Heart right ventricle (tissue), 16 donors: ENCODE data around the gene FSD1. TPM values are rescaled to one million over a fixed set of nuclear protein-coding genes. Genes with fewer than 3 reads are reported as not detected.

Experiments
- ATAC-seq, 8 donors: fragments of 200-7000 bp; cut with Tn5 transposase; one replicate each; pipeline ENCODE4 v1.9.1; 2020; ENCODE audit warnings: mild to moderate bottlenecking in 8 of 8, moderate library complexity in 8 of 8, moderate number of reproducible peaks in 1 of 8
- DNase-seq, 2 donors: peaks; one replicate each; pipeline ENCODE4 v3.0.0-alpha.2; 2020
- H3K27ac ChIP-seq, 10 donors: fragments of 200-600 bp; sonication (generic) in 2 of 10; one replicate each; pipeline versions ENCODE4 v1.5.0 to v1.8.0; 2020 to 2022; ENCODE audit warnings: mild to moderate bottlenecking in 3 of 10
- H3K27me3 ChIP-seq, 7 donors: fragments of 200-600 bp; one replicate each; pipeline ENCODE4 v1.8.0; 2021 to 2022; ENCODE audit warnings: mild to moderate bottlenecking in 2 of 7
- H3K36me3 ChIP-seq, 9 donors: fragments of 200-600 bp; sonication (generic) in 1 of 9; one replicate each; pipeline versions ENCODE4 v1.5.0 to v1.8.0; 2020 to 2022; ENCODE audit warnings: mild to moderate bottlenecking in 2 of 9
- H3K4me1 ChIP-seq, 9 donors: fragments of 200-600 bp; sonication (generic) in 1 of 9; one replicate each; pipeline versions ENCODE4 v1.5.0 to v1.8.0; 2020 to 2022; ENCODE audit warnings: mild to moderate bottlenecking in 4 of 9
- H3K4me3 ChIP-seq, 10 donors: fragments of 200-600 bp; sonication (generic) in 2 of 10; one replicate each; pipeline versions ENCODE4 v1.5.0 to v1.8.0; 2020 to 2022; ENCODE audit warnings: mild to moderate bottlenecking in 7 of 10, moderate library complexity in 2 of 10
- H3K9me3 ChIP-seq, 11 donors: fragments of 200-600 bp in 10 of 11; sonication (generic) in 2 of 11; one replicate each; pipeline versions ENCODE4 v1.5.0 to v1.8.0; 2013 to 2022; ENCODE audit warnings: mild to moderate bottlenecking in 2 of 11, control low read depth in 1 of 11, moderate library complexity in 1 of 11
- WGBS, 2 donors: extraction: QIAGEN DNeasy Blood & Tissue Kit; methylation state at CpG; one replicate each; pipeline ENCODE4 v1.1.7; 2013; ENCODE audit warnings: inconsistent platforms in 1 of 2; 5-methylcytosine and 5-hydroxymethylcytosine counted together
- intact Hi-C, 10 donors: fragments of 100-400 bp; cut with DNase I; formaldehyde crosslinking; loops; one replicate each; pipeline versions ENCODE4 v1.11.1 to v1.14.2; 2022
- polyA plus RNA-seq, 2 donors: library from polyadenylated mRNA; stranded (reverse); fragments of 200-250 nt; gene quantifications; one replicate each; pipeline ENCODE4 v1.2.3, GENCODE V29; 2013
- total RNA-seq, 10 donors: library from RNA; stranded (reverse); fragmentation: NEBNext Ultra II Directional in 3 of 10; extraction: Animal tissue kit (Norgen Biotek cat#: 25700) in 3 of 10; gene quantifications; one replicate each; pipeline versions ENCODE4 v1.2.1 to v1.2.4, GENCODE V29; 2021 to 2023
- TF ChIP-seq, protein P1 (sequence below), 9 donors: fragments of 200-600 bp; sonication (generic) in 2 of 9; IDR thresholded peaks; one replicate each; pipeline versions ENCODE4 v1.5.0 to v1.8.0; 2021 to 2022; ENCODE audit warnings: antibody characterized with exemption in 9 of 9, mild to moderate bottlenecking in 5 of 9, moderate library complexity in 1 of 9
- donor health status: Arrhythmogenic right ventricular cardiomyopathy.
- donor health status: ischemic (EF 13 %, LVEDD 7.1; RV severe dilation, severe dysfunction).
- donor health status: healthy with polysubstance abuse.
- donor health status: DM: no; HTN: yes; CAD: no.
- donor health status: DM: no; HTN: no; CAD: no.
- donor health status: ischemic (EF 25% LVEDD 6.9; RV normal size, moderate dysfunction).
- donor health status: ischemic (EF 25% LVEDD 5.7; RV mildly dilated, moderate dysfunction).
- donor health status: healthy.
- donor health status: DM: yes; HTN: yes; CAD: no.
- donor health status: Ischemic cardiomyopathy.
- donor health status: ischemic (EF 35%, LVEDD 5.7; RV mildly dilated, moderate dysfunction).
- donor health status: nonischemic (EF 11% LVEDD 7.7; RV severe dilation, severe dysfunction).
- donor health status: DM: yes; HTN: yes; CAD: no.
- donor health status: PGD.
- donor health status: ischemic (EF 29% LVEDD 5.4; RV normal size, mild dysfunction).
- donor health status: nonischemic (EF 23%, LVEDD 6.1; RV moderate dilation, normal function).

Gene FSD1
- total and polyA plus RNA-seq, 12 donors = 0.10 to 0.25 TPM; not detected in 10

DNA sequence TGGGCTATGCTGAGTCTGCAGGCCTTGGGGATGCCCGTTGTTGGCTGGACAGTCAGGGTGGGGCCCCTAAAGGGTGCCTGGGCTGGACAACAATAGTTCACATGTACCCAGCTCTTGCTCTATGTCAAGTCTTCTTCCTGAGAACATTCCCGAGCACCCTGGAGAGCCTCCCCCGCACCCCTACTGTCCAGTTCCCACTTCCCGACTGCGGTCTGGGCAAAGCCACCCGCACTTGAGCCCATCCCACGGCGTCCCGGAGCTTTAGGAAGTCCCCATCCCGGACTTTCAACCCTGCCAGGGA, 37.9 kb downstream of the FSD1 start:
- intact Hi-C loops = loop anchor here in 5 of 10 donors (2.0 to 5.0 kb wide), 3 partner anchors 59 to 95 kb away; partner anchors contain the start of genes SH3GL1 (in 5 of the 5), CHAF1A (in 1 of the 5) and YJU2 (in 1 of the 5)
- TF ChIP-seq, protein P1, sequence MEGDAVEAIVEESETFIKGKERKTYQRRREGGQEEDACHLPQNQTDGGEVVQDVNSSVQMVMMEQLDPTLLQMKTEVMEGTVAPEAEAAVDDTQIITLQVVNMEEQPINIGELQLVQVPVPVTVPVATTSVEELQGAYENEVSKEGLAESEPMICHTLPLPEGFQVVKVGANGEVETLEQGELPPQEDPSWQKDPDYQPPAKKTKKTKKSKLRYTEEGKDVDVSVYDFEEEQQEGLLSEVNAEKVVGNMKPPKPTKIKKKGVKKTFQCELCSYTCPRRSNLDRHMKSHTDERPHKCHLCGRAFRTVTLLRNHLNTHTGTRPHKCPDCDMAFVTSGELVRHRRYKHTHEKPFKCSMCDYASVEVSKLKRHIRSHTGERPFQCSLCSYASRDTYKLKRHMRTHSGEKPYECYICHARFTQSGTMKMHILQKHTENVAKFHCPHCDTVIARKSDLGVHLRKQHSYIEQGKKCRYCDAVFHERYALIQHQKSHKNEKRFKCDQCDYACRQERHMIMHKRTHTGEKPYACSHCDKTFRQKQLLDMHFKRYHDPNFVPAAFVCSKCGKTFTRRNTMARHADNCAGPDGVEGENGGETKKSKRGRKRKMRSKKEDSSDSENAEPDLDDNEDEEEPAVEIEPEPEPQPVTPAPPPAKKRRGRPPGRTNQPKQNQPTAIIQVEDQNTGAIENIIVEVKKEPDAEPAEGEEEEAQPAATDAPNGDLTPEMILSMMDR (IDR thresholded peaks at IDR 0.05) = no peak
- Histone ChIP-seq H3K36me3 (peaks cover 0 to 15% (median 4%) of the 10 kb centered on the region in 9 donors), H3K27ac (peak overlapping the region; percentile 76 to 98 (median 94)), H3K27me3 (no peaks in the 10 kb centered on the region), H3K4me3 (peak overlapping the region; percentile 24 to 89 (median 63)), H3K4me1 (peaks cover 3 to 32% (median 27%) of the 10 kb centered on the region in 9 donors), H3K9me3 (no peaks in the 10 kb centered on the region)
- 1 to 5% methylated on average over 10 of the region's 10 CpGs for WGBS, 2 donors
- ATAC-seq (peak; percentile 5 to 43 (median 25)), DNase-seq (no peak)

DNA sequence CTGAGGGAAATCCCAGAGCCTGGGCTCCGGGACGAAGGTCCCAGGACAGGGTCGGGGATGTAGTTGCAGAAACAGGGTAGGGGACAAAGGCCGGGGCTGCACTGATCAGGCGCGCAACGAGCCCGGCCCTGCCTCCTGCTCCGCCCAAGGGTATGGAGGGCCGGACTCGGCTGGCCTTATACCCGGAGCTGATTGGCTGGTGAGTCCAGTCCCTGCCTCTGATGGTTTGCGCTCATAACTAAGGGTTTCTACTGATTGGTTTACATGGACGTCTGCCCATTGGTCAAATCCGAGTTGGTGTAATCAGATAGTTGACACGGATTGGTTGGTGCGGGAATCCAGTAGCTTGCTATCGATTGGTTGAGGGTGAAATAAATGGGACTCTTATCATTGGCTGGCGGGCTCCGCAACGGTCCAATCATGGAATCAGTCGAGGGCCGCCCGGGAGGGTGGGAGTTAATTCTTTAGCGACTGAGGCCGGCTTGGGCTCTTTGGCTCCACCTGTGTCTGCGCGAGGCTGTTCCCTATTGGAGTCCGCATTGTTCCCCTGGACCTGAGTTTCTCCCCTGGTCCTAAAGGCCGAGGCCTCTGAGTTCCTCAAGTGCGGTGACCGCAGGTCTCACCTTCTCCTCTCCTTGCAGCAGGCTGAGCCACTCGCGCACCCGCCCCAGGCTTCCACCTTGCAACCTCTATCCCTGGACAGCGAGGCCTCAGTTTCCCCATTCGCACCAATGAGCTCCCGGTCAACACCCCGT, 38.4 kb downstream of the FSD1 start:
- intact Hi-C loops = loop anchor here in 5 of 10 donors (2.0 to 5.0 kb wide), 3 partner anchors 58 to 96 kb away; partner anchors contain the start of genes SH3GL1 (in 5 of the 5), CHAF1A (in 1 of the 5) and YJU2 (in 1 of the 5)
- DNase-seq = peak; percentile 93 to 99
- H3K4me1 ChIP-seq = peaks cover 3 to 29% (median 25%) of the 10 kb centered on the region in 9 donors
- peak overlapping the region; percentile 36 to 89 (median 74) for H3K4me3 ChIP-seq
- 0% methylated on average over 39 of the region's 39 CpGs for WGBS, 2 donors
- no peaks in the 10 kb centered on the region for H3K27me3 ChIP-seq
- peaks cover 0 to 20% (median 4%) of the 10 kb centered on the region in 9 donors for H3K36me3 ChIP-seq
- H3K27ac ChIP-seq = peak overlapping the region; percentile 79 to 98 (median 94)
- peak; percentile 94 to 98 (median 96) for ATAC-seq
- TF ChIP-seq, protein P1 (IDR thresholded peaks at IDR 0.05) = peak in 6 of 9 donors; percentile 17 to 51 (median 43)
- H3K9me3 ChIP-seq = no peaks in the 10 kb centered on the region

DNA sequence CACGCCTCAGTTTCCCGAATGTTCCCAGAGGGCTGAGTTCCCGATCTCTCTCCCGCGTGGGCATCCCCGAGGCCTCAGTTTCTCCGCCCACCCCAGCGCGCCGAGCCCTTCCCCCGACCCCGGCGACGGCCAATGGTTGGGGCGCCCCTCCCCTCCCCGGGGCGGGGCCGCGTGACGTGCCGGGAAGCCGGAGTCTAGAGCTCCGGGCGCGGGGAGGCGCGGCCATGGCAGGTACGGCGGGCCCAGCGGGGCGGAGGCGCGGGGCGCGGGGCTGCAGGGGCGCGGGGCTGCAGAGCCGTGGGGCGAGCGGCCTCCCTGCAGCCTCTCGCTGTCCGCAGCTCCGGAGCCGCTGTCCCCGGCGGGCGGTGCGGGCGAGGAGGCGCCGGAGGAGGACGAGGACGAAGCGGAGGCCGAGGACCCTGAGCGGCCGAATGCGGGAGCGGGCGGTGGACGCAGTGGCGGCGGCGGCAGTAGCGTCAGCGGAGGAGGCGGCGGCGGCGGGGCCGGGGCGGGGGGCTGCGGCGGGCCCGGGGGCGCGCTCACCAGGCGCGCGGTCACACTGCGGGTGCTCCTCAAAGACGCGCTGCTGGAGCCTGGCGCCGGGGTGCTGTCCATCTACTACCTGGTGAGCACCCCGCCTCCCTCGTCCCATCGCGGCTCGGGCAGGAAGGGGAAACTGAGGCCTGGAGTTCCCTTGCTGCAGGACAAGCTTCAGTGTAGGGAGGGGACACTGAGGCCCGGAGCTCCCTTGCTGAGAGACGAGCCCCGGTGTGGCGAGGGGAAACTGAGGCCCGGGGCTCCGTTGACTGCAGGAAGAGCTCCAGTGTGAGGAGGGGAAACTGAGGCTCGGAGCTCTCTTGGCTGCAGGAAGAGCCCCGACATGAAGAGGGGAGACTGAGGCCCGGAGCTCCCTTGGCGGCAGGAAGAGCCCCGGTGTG, 39.2 kb downstream of the FSD1 start, which contains the start of gene MPND:
TSS of gene MPND (plus strand) at position 193 of the 938 bp plus-strand sequence. CDS start at position 225, 32 bp downstream.
- DNase-seq (peak; percentile 94 to 96), ATAC-seq (peak; percentile 87 to 94 (median 92))
- 5 to 7% methylated on average over 72 to 97 of the region's 101 CpGs for WGBS, 2 donors
- peaks cover 2 to 21% (median 17%) of the 10 kb centered on the region in 9 donors for H3K4me1 ChIP-seq
- intact Hi-C loops = loop anchor here in 5 of 10 donors (2.0 to 5.0 kb wide), 3 partner anchors 57 to 97 kb away; partner anchors contain the start of genes SH3GL1 (in 5 of the 5), CHAF1A (in 1 of the 5) and YJU2 (in 1 of the 5)
- peaks cover 0 to 28% (median 4%) of the 10 kb centered on the region in 9 donors for H3K36me3 ChIP-seq
- H3K9me3 ChIP-seq = no peaks in the 10 kb centered on the region
- no peaks in the 10 kb centered on the region for H3K27me3 ChIP-seq
- peak within 1 kb of the TSS; percentile 36 to 89 (median 74) for H3K4me3 ChIP-seq
- TF ChIP-seq, protein P1 (IDR thresholded peaks at IDR 0.05) = no peak
- peak within 1 kb of the TSS; percentile 79 to 98 (median 94) for H3K27ac ChIP-seq
